GM21526 (cell line): ENCODE results near the gene ZNF30.
"Not testable (repeated sequence)": the region's sequence is repeated elsewhere in the genome, so short reads cannot be mapped to it uniquely, and the experiment has no call there.

Source experiments
- ATAC-seq: cut with Tn5 transposase; IDR thresholded peaks from one replicate; pipeline ENCODE4 v1.9.1; 2021; ENCODE audit warnings: moderate library complexity; ENCODE audit not compliant: unreplicated experiment, low FRiP score

ZNF30 gene

DNA sequence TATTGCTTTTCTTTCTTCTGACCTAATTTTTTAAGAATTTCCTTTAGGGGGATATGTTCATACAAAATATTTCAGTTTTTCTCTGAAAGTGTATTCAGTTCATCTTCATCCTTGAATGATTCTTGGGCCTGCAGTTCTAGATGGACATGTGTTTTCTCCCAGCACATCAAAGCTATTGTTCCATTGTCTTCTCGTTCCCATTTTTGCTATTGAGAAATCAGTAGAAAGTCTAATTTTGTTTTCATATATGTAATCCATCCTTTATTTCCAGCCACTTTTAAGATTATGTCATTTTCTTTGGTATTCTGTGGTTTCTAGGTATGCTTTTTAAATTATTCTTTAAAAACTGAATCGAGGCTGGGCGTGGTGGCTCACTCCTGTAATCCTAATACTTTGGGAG, 57.6 kb downstream of the ZNF30 start:
- no peak for ATAC-seq

DNA sequence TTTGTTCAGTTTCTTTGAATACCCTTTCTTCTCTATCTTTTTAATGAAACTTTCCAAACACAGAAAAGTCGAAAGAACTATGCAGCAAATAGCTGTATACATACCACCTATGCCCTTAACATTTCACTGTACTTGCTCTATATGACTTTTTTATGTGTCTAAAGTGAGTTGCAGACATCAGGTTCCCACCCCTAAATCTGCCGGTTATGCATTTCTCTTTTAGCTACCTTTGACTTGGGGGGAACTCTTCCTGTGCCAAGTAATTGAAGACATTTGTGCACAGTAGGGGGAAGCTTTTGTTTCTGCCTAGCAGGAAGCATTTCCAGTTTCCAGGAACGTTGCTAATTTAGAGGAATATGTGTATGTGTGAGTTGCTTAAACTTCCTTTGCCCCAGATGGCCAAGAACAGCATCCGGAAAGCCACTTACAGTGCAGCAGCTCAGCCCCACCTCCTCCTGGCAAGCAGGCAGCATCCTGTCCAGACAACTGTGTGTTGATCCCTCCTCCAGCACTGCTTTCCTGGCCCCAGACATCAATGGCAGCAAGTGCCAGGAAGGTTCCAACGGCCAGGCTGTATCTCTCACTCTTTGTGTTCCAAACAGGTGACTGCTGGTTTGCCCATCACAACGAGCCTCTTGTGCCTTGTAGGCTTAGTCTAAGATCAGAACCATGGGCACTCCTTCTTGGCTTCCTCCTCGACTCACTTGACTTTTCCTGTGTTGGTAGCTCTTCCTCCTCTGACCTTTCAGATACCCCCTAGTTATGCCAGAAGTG, 58.7 kb downstream of the ZNF30 start:
- ATAC-seq = no peak

DNA sequence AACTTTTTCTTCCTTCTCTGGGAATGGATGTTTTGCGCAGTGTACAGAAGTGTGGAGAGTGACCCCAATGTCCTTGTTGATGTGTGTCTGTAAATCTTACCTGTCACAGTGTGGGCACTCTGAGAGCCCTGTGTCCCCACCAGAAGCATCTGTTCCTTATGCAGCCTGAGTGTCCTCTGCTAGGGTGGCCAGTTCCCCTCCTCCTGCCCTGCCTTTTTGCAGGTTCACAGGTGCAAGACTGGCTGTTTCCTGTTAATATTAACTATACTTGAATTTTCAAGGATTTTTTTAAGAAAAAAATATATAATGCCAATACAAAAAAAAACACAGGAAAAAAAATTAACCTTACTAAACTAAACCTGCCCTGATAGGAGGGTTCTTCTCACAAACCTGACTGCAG, 61.4 kb downstream of the ZNF30 start:
- ATAC-seq = no peak

DNA sequence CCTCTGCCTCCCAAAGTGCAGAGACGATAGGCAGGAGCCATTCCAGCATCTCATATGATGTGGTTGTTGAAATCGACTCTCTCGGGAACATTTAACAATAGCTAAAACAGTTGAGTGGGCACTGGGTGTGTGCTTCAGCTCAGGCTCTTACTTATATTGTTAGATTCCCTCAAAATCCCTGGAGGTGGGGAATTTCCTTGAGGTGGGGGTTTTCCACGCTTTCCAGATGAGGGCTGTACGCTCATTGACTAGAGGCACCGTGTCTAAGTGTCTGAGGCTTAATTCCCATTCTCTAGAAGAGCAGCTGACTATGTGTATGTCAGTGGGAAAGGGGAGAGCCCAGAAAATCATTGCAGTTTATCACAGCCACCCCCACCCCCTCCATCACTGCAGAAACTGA, 62.6 kb downstream of the ZNF30 start:
- no peak for ATAC-seq

DNA sequence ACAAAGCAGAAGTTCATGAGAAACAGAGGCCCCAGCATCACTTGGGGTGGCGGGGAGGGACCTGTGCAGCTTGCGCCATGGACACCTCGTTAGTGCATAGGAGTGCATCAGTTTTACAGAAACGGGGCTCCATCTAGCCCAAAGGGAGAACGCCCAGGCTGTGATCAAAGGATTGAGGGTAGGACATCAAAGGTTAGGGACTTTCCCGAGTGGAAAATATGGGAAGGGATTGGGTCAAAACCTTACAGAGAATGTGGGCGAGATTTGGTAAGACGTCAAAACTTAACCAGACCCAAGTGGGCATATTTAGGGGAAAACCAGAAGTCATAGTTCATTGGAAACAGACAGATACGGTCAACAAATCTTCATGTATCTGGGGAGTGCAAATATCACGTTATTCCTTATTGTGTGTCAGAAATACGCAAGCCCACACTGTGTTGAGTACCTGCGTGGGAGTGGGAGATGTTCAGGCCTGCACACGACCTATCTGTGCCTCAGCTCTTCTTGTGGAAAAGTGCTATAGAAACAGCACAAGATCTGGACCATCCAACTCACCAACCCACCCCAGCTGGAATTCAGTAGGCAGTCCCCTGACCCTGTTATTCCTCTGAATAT, 64.0 kb downstream of the ZNF30 start:
- no peak for ATAC-seq

DNA sequence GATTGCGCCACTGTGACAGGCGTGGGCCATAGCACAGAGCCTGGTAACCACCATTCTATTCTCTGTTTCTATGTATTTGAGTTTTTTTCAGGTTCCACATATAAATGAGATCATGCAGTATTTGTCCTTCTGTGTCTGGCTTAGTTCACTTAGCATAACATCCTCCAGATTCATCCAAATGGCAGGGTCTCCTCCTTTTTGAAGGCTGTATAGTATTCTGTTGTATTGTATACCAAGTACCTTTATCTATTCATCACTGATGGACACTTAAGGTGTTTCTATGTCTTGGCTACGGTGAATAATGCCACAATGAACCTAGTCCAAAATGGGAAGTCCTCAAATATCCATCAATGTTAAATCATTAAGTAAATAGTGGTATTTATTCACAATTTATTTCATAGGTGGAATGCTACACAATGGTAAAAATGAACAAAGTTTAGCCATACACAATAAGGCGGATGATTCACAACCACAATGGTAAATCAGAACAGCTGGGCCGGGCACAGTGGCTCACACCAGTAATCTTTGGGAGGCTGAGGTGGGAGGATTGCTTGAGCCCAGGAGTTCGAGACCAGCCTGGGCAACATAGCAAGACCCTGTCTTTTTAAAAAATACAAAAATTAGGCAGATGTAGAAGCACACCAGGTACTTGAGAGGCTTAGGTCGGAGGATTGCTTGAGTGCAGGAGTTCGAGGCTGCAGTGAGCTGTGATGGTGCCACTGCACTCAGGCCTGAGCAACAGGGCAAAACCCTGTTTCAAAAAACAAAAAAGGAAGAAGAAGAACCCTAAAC, 65.0 kb downstream of the ZNF30 start:
- ATAC-seq = no peak

DNA sequence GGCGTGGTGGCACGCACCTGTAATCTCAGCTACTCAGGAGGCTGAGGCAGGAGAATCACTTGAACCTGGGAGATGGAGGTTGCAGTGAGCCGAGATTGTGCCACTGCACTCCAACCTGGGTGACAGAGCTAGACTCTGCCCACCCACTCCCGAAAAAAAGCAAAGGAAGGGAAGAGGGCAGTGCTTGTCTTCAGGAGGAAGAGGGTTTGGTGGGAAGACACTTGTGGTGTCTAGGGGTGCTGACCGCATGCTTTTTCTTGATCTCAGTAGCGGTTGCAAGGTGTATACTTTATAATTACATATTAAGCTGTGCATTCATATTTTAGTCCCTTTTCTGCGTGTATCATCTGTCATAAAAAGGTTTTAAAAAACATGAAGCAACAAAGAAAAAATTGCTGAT, 65.9 kb downstream of the ZNF30 start:
- not testable (repeated sequence) for ATAC-seq

DNA sequence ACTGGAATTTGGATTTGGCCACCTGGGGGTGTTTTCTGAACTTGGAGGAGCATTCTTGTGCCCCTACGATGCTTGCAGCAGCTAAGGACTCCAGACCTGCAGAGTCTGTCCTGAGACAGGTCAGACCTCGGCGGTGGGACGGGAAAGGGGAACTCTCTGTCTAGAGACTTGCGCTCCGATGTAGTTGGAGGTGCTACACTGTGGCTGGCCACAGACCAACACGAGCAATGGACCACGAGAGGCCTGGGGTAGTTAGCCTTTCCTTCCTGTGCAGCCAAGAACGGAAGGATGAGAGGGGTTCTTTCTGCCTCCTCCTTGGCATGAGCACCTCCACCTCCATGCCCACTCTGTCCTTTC, 67.6 kb downstream of the ZNF30 start:
- no peak for ATAC-seq
